Upper lobe of right lung (tissue), 1 donor: ENCODE measurements around the gene ITGB8. TPM values are rescaled to one million over a fixed set of nuclear protein-coding genes. Genes with fewer than 3 reads are reported as not detected.

Source experiments
- ATAC-seq: fragments of 200-7000 bp; cut with Tn5 transposase; one replicate; pipeline ENCODE4 v1.9.1; 2020; ENCODE audit warnings: mild to moderate bottlenecking, moderate library complexity
- DNase-seq: peaks from one replicate; pipeline ENCODE4 v3.0.0-alpha.2; 2020
- H3K27ac ChIP-seq: fragments of 200-600 bp; one replicate; pipeline ENCODE4 v1.8.0; 2022
- H3K27me3 ChIP-seq: fragments of 200-600 bp; one replicate; pipeline ENCODE4 v1.8.0; 2022; ENCODE audit warnings: mild to moderate bottlenecking
- H3K36me3 ChIP-seq: fragments of 200-600 bp; one replicate; pipeline ENCODE4 v1.8.0; 2022
- H3K4me1 ChIP-seq: fragments of 200-600 bp; one replicate; pipeline ENCODE4 v1.8.0; 2022
- H3K4me3 ChIP-seq: fragments of 200-600 bp; one replicate; pipeline ENCODE4 v1.8.0; 2022; ENCODE audit warnings: mild to moderate bottlenecking
- H3K9me3 ChIP-seq: fragments of 200-600 bp; one replicate; pipeline ENCODE4 v1.8.0; 2022
- intact Hi-C: fragments of 100-400 bp; cut with DNase I; formaldehyde crosslinking; loops from one replicate; pipeline ENCODE4 v1.11.0; 2022
- total RNA-seq: library from RNA; stranded (reverse); fragmentation: NEBNext Ultra II Directional; extraction: Animal tissue kit (Norgen Biotek cat#: 25700); gene quantifications from one replicate; pipeline ENCODE4 v1.2.1, GENCODE V29; 2021
- TF ChIP-seq, protein P1 (sequence below): fragments of 200-600 bp; IDR thresholded peaks from one replicate; pipeline ENCODE4 v1.8.0; 2022; ENCODE audit warnings: antibody characterized with exemption
- donor health status: DM: no; HTN: yes; CAD: no; lungs with severe emphysema.

Gene ITGB8
- total RNA-seq, 1 donor from 2014 or later = 4.6 TPM

DNA sequence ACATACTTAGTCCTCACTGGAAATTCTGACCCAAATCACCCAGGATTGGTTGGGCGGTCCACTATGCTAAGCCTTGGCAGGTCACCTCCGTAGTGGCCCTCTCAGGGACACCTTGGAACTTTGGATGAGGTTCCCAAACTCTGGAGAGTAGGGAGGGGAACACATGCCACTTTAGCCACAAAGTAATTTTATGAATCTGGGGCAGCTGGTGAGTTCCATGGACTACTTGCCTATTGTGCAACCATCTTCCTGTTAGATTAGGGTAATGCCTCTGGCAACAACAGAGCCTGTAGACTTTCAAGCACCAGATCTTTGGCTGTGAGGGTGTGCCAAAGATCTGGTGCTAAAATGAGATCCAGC, 77.7 kb downstream of the ITGB8 start:
- no peaks in the 10 kb centered on the region for H3K36me3 ChIP-seq
- DNase-seq (no peak), ATAC-seq (peak; percentile 83)
- peaks cover 16% of the 10 kb centered on the region for H3K4me1 ChIP-seq
- intact Hi-C loops = no loop called here
- peak overlapping the region; percentile 33 for H3K27ac ChIP-seq
- no peaks in the 10 kb centered on the region for H3K9me3 ChIP-seq
- H3K27me3 ChIP-seq = no peaks in the 10 kb centered on the region
- no peak overlapping the region for H3K4me3 ChIP-seq
- TF ChIP-seq, protein P1, sequence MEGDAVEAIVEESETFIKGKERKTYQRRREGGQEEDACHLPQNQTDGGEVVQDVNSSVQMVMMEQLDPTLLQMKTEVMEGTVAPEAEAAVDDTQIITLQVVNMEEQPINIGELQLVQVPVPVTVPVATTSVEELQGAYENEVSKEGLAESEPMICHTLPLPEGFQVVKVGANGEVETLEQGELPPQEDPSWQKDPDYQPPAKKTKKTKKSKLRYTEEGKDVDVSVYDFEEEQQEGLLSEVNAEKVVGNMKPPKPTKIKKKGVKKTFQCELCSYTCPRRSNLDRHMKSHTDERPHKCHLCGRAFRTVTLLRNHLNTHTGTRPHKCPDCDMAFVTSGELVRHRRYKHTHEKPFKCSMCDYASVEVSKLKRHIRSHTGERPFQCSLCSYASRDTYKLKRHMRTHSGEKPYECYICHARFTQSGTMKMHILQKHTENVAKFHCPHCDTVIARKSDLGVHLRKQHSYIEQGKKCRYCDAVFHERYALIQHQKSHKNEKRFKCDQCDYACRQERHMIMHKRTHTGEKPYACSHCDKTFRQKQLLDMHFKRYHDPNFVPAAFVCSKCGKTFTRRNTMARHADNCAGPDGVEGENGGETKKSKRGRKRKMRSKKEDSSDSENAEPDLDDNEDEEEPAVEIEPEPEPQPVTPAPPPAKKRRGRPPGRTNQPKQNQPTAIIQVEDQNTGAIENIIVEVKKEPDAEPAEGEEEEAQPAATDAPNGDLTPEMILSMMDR = no peak

DNA sequence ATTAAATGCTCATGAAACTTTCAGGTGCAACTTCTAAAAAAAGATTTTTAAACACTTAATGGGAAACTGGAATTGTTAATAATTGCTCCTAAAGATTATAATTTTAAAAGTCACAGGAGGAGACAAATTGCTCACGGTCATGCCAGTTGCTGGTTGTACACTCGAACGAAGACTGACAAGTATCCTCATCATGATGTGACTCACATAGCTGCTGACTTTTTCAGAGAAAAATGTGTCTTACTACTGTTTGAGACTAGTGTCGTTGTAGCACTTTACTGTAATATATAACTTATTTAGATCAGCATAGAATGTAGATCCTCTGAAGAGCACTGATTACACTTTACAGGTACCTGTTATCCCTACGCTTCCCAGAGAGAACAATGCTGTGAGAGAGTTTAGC, 79.3 kb downstream of the ITGB8 start:
- Histone ChIP-seq H3K36me3 (no peaks in the 10 kb centered on the region), H3K27ac (no peak overlapping the region), H3K4me1 (peaks cover 16% of the 10 kb centered on the region), H3K4me3 (no peak overlapping the region), H3K9me3 (no peaks in the 10 kb centered on the region), H3K27me3 (no peaks in the 10 kb centered on the region)
- no peak for DNase-seq
- intact Hi-C loops = no loop called here
- no peak for ATAC-seq
- TF ChIP-seq, protein P1 = no peak

DNA sequence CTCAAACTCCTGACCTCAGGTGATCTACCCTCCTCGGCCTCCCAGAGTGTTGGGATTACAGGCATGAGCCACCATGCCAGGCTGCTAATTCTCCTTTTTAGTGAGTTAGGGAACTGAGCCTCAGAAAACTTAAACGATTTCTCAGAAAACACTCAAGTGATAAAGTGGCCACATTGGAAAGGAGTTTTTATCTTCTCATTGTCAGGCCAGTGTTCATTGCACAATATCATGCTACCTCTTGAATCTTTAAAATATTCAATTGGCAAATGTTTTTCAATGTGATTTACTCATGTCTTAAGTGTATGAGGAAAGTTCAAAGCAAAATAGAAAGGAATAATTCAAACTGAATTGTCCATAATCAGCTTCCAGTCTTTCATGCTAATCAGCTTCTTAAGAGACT, 80.7 kb downstream of the ITGB8 start:
- Histone ChIP-seq H3K9me3 (no peaks in the 10 kb centered on the region), H3K36me3 (no peaks in the 10 kb centered on the region), H3K27ac (no peak overlapping the region), H3K27me3 (no peaks in the 10 kb centered on the region), H3K4me1 (peaks cover 16% of the 10 kb centered on the region), H3K4me3 (no peak overlapping the region)
- DNase-seq (no peak), ATAC-seq (no peak)
- intact Hi-C loops = no loop called here
- TF ChIP-seq, protein P1 = no peak

DNA sequence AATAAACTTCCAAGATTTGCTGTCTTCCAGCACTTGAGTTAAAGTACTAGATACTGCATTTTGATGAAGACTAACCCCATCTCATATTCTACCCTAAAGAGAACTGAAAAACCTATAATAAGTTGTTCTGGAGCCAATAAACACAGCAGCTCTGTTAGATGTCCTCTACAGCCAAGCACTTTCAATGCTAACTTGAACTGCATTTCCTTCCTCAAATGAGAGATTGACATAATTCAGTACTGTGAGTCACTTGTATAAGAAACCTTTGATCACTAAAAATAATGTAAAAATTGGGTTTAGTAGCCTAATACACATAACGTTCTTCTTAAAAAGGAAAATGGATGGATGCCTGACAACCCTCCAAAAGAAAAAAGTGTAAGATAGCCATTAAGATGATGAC, 81.3 kb downstream of the ITGB8 start:
- TF ChIP-seq, protein P1 = no peak
- intact Hi-C loops = no loop called here
- no peak for ATAC-seq

DNA sequence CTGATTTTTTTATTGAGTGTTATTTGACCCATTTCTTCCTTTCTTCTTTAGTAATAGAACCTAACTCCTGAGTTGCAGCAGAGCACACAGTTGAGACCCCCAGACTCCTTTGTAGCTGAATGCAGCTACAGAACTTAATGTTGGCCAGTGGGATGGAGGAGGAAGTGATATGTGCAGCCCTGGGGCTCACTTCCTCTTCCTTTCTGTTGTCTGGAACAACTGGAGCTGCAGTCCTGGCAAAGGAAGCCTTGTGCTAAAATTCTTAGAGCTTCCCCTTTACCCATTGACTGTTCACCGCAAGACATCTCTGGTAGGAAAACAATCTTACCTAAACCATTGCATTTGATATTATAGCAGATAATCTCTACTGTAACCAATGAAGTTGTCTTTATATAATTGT, 86.6 kb downstream of the ITGB8 start:
- intact Hi-C loops = no loop called here
- no peaks in the 10 kb centered on the region for H3K36me3 ChIP-seq
- no peak for DNase-seq
- no peaks in the 10 kb centered on the region for H3K4me1 ChIP-seq
- no peak overlapping the region for H3K4me3 ChIP-seq
- H3K27me3 ChIP-seq = no peaks in the 10 kb centered on the region
- H3K9me3 ChIP-seq = no peaks in the 10 kb centered on the region
- TF ChIP-seq, protein P1 = no peak
- H3K27ac ChIP-seq = no peak overlapping the region
- ATAC-seq = peak; percentile 92

More for the DNA sequence above, 81.3 kb downstream of the ITGB8 start:
- DNase-seq = no peak
- Histone ChIP-seq H3K27ac (no peak overlapping the region), H3K4me3 (no peak overlapping the region), H3K4me1 (peaks cover 12% of the 10 kb centered on the region), H3K27me3 (no peaks in the 10 kb centered on the region), H3K9me3 (no peaks in the 10 kb centered on the region), H3K36me3 (no peaks in the 10 kb centered on the region)

DNA sequence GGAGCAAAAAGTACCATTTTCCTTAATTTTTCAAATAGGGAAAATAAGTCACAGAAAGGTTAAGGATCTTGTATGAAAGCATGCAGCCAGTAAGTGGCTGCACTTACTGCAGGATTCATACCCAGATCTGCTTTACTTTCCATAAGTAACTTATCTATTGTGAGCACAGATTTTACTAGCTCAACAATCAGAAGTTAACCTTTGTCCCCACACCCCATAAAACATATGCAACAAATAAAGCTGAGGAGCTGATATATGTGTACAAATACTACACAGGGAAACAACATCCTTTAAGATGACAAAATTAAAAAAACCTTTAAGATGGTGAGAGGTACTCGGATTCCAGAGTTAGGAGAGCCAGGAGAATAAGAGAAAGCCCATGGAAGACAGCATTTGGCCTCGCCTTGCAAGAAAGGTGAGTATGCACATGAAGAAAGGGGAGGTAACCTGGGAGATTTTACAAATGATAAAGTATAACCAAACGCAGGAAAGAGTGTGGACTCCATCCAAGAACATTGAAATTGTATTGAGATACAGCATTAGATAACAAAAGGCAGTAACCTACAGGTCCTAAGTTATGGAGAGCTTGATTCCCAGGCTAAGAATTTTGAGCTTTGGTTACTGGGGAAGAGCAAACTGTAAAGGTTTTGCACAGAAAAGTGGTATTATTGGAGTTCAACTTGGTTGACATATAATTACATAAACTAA, 87.1 kb downstream of the ITGB8 start:
- Histone ChIP-seq H3K4me3 (no peak overlapping the region), H3K4me1 (no peaks in the 10 kb centered on the region), H3K9me3 (no peaks in the 10 kb centered on the region), H3K36me3 (no peaks in the 10 kb centered on the region), H3K27ac (no peak overlapping the region), H3K27me3 (no peaks in the 10 kb centered on the region)
- ATAC-seq = no peak
- DNase-seq = no peak
- TF ChIP-seq, protein P1 = no peak
- intact Hi-C loops = no loop called here
